GM18951 (cell line): ENCODE results near the gene COMMD2.

Experiments used
- POLR2A ChIP-seq: IDR thresholded peaks from 4 replicates; pipeline ENCODE4 v1.6.1; 2011; ENCODE audit warnings: mild to moderate bottlenecking; ENCODE audit not compliant: insufficient read length, insufficient read depth; ENCODE audit errors: extremely low read depth
- in situ Hi-C: fragments of 300-500 bp; cut with MboI; formaldehyde crosslinking; loops from one replicate; pipeline ENCODE4 v1.12.0; 2022; ENCODE audit warnings: low sequenced_read_pairs, mixed read lengths, inconsistent platforms; ENCODE audit not compliant: unreplicated experiment

Gene COMMD2

GRCh38 chr3:149705416-149705815 is 46.9 kb downstream of the COMMD2 start:
- in situ Hi-C loops: loop anchor here (25.0 kb wide), 1 partner anchor 143 kb away; no protein-coding TSS in a partner anchor
- TF ChIP-seq POLR2A: no peak

- in situ Hi-C loops: loop anchor here (25.0 kb wide), 1 partner anchor 141 kb away; no protein-coding TSS in a partner anchor
- no peak for TF ChIP-seq POLR2A
Measured at GRCh38 chr3:149703466-149703865, 48.8 kb downstream of the COMMD2 start.

DNA sequence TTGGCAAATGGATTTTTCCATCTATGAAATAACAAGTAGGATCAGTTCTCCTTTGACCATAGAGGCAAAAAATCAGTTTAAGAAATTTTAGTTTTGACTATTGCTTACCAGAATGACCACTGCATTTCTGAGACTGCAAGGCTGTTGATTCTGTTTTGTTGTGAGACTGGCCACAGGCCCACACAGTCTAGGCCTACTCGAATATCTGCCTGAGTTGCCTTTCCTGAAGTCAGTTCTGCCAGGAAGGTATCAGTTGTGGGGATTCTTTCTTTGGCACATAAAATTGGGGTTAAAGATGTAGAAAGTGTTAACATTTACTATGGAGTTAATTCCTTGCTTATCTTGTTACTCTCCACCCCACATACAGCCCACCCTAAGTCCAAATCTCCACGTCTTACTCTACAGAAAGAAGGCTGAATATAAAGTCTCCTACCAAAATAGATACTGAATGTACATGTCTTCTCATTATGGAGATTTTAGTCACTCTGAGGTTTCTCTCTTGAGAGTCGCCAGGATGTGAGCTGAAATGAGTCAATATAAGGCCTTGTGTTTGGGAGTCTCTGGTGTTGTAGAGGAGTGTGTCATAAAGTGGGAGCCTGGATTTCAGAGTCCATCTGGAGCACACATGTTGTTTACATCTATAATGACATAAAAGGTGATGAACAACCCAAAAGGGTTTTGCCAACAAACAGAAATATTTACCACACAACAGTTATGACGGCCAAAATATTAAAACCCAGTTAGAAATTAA is 49.4 kb downstream of the COMMD2 start:
- in situ Hi-C loops: loop anchor here (25.0 kb wide), 1 partner anchor 141 kb away; no protein-coding TSS in a partner anchor
- TF ChIP-seq POLR2A: no peak

- in situ Hi-C loops: loop anchor here (25.0 kb wide), 1 partner anchor 140 kb away; no protein-coding TSS in a partner anchor
- TF ChIP-seq POLR2A: no peak
Measured at GRCh38 chr3:149701977-149702350, 50.3 kb downstream of the COMMD2 start.

DNA sequence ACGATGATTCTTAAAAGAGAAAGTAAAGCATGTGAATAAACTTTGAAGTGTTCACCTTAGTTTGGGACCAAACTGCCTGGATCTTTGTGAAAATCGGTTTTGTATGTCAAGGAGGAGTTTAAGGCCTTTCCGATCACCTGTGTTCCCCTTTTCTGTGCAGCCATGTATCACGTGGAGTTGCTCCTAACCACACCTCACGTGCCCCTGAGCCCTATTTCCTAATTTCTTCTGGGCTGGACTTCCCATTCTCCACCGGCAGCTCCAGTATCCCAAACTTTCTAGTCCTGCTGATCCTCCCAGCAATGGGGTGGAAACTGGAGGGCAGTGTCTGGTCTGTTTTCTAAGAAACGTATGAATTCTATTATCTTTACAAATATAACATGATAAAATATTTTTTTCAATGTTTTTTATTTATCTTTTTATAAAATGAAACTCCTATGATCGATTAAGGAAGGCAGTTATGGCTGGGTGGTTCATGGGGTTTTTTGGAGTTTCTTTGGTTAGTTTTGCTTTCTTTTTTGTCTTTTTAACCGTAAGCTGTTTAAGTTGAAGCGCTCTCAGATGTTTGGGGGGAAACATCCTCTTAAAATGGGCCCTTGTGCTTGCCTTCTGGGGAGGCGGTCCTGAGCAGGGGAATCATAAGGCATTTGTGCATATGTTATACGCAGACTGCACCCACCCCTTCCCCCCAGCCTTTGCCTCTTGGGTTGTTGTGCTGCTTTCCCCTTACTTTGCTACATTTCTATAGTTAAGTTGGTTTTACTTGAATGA is 50.9 kb downstream of the COMMD2 start:
- in situ Hi-C loops: loop anchor here (25.0 kb wide), 1 partner anchor 139 kb away; no protein-coding TSS in a partner anchor
- no peak for TF ChIP-seq POLR2A
